HG03135 (cell line): ENCODE measurements around the gene STK10.
"Not testable (repeated sequence)": the region's sequence is repeated elsewhere in the genome, so short reads cannot be mapped to it uniquely, and the experiment has no call there.

Source experiments
- ATAC-seq: cut with Tn5 transposase; IDR thresholded peaks from one replicate; pipeline ENCODE4 v1.9.1; 2021; ENCODE audit warnings: mild to moderate bottlenecking, moderate library complexity; ENCODE audit not compliant: unreplicated experiment

STK10 gene

GRCh38 chr5:172167895-172168294 is 20.1 kb downstream of the STK10 start:
- no peak for ATAC-seq

GRCh38 chr5:172166030-172166826 is 21.8 kb downstream of the STK10 start:
- no peak for ATAC-seq

GRCh38 chr5:172165465-172165864 is 22.6 kb downstream of the STK10 start:
- no peak for ATAC-seq

GRCh38 chr5:172164769-172165212 is 23.2 kb downstream of the STK10 start:
- ATAC-seq = no peak

GRCh38 chr5:172163346-172163745 is 24.7 kb downstream of the STK10 start:
- no peak for ATAC-seq

GRCh38 chr5:172162987-172163343 is 25.1 kb downstream of the STK10 start:
- no peak for ATAC-seq

GRCh38 chr5:172162323-172162986 is 25.6 kb downstream of the STK10 start:
- no peak for ATAC-seq

- ATAC-seq = no peak
These were observed 27.5 kb downstream of the STK10 start for GRCh38 chr5:172160506-172160905.

- no peak for ATAC-seq
These were observed 29.0 kb downstream of the STK10 start for GRCh38 chr5:172159016-172159415.

- ATAC-seq = no peak
These were observed 31.5 kb downstream of the STK10 start for GRCh38 chr5:172156541-172156994.

GRCh38 chr5:172155101-172155500 is 32.9 kb downstream of the STK10 start:
- ATAC-seq = not testable (repeated sequence)

GRCh38 chr5:172153695-172154094 is 34.3 kb downstream of the STK10 start:
- ATAC-seq = no peak

GRCh38 chr5:172151661-172152210 is 36.3 kb downstream of the STK10 start:
- no peak for ATAC-seq

- peak; percentile 51 for ATAC-seq
These were observed 37.3 kb downstream of the STK10 start for GRCh38 chr5:172150514-172151425.

- ATAC-seq = not testable (repeated sequence)
These were observed 38.5 kb downstream of the STK10 start for GRCh38 chr5:172149481-172149880.

GRCh38 chr5:172149073-172149472 is 39.0 kb downstream of the STK10 start:
- no peak for ATAC-seq

- no peak for ATAC-seq
These were observed 39.6 kb downstream of the STK10 start for GRCh38 chr5:172148381-172148780.

GRCh38 chr5:172147857-172148256 is 40.2 kb downstream of the STK10 start:
- no peak for ATAC-seq

- ATAC-seq = no peak
These were observed 41.3 kb downstream of the STK10 start for GRCh38 chr5:172146748-172147092.

- ATAC-seq = no peak
These were observed 41.9 kb downstream of the STK10 start for GRCh38 chr5:172145870-172146747.
